ENCODE results near the gene FPGS. TPM values are rescaled to one million over a fixed set of nuclear protein-coding genes. Genes with fewer than 3 reads are reported as not detected.
A peak's percentile ranks its signal among the peaks of the same experiment; 100 is the strongest.

The FPGS gene
- polyA plus RNA-seq, 2 of the 4 experiments (the other 2 are of a cell fraction) = 28.8 to 48.5 TPM

DNA sequence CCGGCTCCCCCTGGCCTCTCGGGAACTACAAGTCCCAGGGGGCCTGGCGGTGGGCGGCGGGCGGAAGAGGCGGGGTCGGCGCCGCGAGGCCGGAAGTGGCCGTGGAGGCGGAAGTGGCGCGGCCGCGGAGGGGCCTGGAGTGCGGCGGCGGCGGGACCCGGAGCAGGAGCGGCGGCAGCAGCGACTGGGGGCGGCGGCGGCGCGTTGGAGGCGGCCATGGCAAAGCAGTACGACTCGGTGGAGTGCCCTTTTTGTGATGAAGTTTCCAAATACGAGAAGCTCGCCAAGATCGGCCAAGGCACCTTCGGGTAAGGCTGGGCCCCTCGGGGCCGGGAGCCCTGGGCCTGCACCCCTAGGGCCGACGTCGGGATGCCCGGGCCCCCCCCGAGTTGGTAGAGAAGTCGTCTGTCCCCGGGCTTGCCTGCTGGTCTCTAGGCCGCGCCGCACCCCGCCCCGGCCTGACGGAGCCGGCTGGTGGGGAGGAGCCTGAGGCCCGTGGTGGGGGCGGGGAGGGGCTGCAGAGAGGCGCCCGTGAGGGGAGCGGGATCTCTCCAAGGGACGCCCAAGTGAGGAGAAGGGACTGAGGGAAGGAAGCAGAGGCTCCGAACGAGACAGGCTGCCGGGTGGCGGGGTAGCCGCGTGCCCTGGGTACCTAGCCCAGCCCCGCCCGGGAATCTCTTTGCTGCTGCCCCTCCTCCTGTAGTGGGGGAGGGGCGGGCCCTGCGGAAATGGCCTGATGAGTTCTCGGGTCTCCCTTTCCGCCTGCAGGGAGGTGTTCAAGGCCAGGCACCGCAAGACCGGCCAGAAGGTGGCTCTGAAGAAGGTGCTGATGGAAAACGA, 16.5 kb upstream of the FPGS start, which contains the start of gene CDK9 (continued):
- TF ChIP-seq, protein P1, sequence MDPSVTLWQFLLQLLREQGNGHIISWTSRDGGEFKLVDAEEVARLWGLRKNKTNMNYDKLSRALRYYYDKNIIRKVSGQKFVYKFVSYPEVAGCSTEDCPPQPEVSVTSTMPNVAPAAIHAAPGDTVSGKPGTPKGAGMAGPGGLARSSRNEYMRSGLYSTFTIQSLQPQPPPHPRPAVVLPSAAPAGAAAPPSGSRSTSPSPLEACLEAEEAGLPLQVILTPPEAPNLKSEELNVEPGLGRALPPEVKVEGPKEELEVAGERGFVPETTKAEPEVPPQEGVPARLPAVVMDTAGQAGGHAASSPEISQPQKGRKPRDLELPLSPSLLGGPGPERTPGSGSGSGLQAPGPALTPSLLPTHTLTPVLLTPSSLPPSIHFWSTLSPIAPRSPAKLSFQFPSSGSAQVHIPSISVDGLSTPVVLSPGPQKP (IDR thresholded peaks at IDR 0.05; ENCODE audit: low read depth, low read length) = no peak
- no peak for TF ChIP-seq HEYL (CRISPR knock-in tag; IDR thresholded peaks at IDR 0.05)
- TF ChIP-seq TP53 (CRISPR knock-in tag; IDR thresholded peaks at IDR 0.05) = 0 out of 2 replicates have a peak, but pooled peaks have one; percentile 9
- no peak for TF ChIP-seq CBX2 (IDR thresholded peaks at IDR 0.05; ENCODE audit: borderline replicate concordance, low read depth)
- TF ChIP-seq BHLHE40 (IDR thresholded peaks at IDR 0.05; ENCODE audit: low read depth, low read length) = no peak
- TF ChIP-seq CEBPB (IDR thresholded peaks at IDR 0.05) = no peak
- no peak for TF ChIP-seq USF2 (IDR thresholded peaks at IDR 0.05)
- TF ChIP-seq EHF (CRISPR knock-in tag; IDR thresholded peaks at IDR 0.05) = no peak
- no peak for TF ChIP-seq HDAC2 (IDR thresholded peaks at IDR 0.05)
- TF ChIP-seq CHD4 (IDR thresholded peaks at IDR 0.05; ENCODE audit: borderline replicate concordance) = no peak
- 0 out of 2 replicates have a peak, but pooled peaks have one; percentile 30 for TF ChIP-seq HOXB5 (CRISPR knock-in tag; IDR thresholded peaks at IDR 0.05)
- TF ChIP-seq EHMT2 (IDR thresholded peaks at IDR 0.05; ENCODE audit: low read depth) = no peak
- peak in 1 of 2 experiments; percentile 76; a peak in 3 of 5 replicates for TF ChIP-seq JUN (IDR thresholded peaks at IDR 0.05)
- TF ChIP-seq RCOR1 (IDR thresholded peaks at IDR 0.05; ENCODE audit: low read depth, low read length) = no peak
- no peak for TF ChIP-seq CBX8 (IDR thresholded peaks at IDR 0.05)
- no peak for TF ChIP-seq ZC3H11A (IDR thresholded peaks at IDR 0.05)
- TF ChIP-seq FOSB (CRISPR knock-in tag; IDR thresholded peaks at IDR 0.05) = no peak
- TF ChIP-seq RFX5 (IDR thresholded peaks at IDR 0.05) = no peak
- no peak for TF ChIP-seq SREBF2 (IDR thresholded peaks at IDR 0.05)
- peak; percentile 54 for TF ChIP-seq CHD2 (IDR thresholded peaks at IDR 0.05; ENCODE audit: low read length, partially characterized antibody)
- no peak for TF ChIP-seq TFCP2L1 (CRISPR knock-in tag; IDR thresholded peaks at IDR 0.05)
- no peak for TF ChIP-seq ZSCAN20 (CRISPR knock-in tag; IDR thresholded peaks at IDR 0.05)
- TF ChIP-seq PBX3 (IDR thresholded peaks at IDR 0.05) = no peak
- no peak for TF ChIP-seq JUNB (IDR thresholded peaks at IDR 0.05)
- no peak for TF ChIP-seq RAD21 (conservative IDR thresholded peaks at IDR 0.05 in 1 of 2, IDR thresholded peaks at IDR 0.05 in 1 of 2)
- TF ChIP-seq MAFK (IDR thresholded peaks at IDR 0.05; ENCODE audit: partially characterized antibody) = no peak
- no peak for TF ChIP-seq ZNF302 (CRISPR knock-in tag; IDR thresholded peaks at IDR 0.05)
- TF ChIP-seq, protein P2, sequence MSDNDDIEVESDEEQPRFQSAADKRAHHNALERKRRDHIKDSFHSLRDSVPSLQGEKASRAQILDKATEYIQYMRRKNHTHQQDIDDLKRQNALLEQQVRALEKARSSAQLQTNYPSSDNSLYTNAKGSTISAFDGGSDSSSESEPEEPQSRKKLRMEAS (IDR thresholded peaks at IDR 0.05) = peak; percentile 54; the same call in 1 of the 2 replicates
- TF ChIP-seq POLR2AphosphoS2 (conservative IDR thresholded peaks at IDR 0.05; ENCODE audit: low read length) = no peak
- no peak for TF ChIP-seq HOXB13 (CRISPR knock-in tag; IDR thresholded peaks at IDR 0.05; ENCODE audit: low read depth)
- TF ChIP-seq ZFP36 (IDR thresholded peaks at IDR 0.05; ENCODE audit: borderline replicate concordance, partially characterized antibody) = no peak
- TF ChIP-seq SMC3 (IDR thresholded peaks at IDR 0.05) = no peak
- TF ChIP-seq POLR2A (IDR thresholded peaks at IDR 0.05; ENCODE audit: low read length) = peak; percentile 51

Data from A549 (cell line).